GM18520 (cell line): ENCODE data around the gene TRIP10.
"Not testable (repeated sequence)": the region's sequence is repeated elsewhere in the genome, so short reads cannot be mapped to it uniquely, and the experiment has no call there.

Source experiments
- ATAC-seq: cut with Tn5 transposase; IDR thresholded peaks from one replicate; pipeline ENCODE4 v1.9.1; 2021; ENCODE audit not compliant: unreplicated experiment

TRIP10 gene

DNA sequence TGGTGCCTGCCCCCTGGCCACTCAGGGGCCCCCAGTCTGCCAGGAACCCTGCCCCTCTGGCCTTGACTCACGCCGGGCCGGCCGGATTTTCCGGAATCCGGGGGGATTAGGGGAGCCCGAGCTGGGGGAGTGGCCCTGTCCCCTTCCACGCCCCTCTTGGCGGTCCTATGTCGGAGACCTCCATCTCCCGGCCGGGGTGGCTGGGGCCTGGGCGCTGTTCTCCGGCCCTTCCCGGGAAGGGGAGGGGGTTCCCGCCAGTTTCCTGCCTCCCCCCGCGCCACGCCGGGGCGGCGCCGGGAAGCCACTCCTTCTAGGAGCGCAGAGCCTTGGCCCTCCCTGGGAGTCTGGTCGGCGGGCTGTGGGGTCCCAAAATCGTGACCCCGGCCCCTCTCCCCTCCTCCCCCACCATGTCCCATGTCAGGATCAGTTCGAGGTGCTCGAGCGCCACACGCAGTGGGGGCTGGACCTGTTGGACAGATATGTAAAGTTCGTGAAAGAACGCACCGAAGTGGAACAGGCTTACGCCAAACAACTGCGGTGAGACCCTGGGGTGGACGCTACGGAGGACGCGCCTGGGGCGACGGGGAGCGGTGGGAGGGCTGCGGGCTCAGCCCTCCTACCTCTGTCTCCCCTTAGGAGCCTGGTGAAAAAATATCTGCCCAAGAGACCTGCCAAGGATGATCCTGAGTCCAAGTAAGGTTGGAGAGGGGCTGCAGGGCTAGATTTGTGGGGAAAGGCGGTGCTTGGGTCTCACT lies 1.3 kb downstream of the TRIP10 start:
- no peak for ATAC-seq

DNA sequence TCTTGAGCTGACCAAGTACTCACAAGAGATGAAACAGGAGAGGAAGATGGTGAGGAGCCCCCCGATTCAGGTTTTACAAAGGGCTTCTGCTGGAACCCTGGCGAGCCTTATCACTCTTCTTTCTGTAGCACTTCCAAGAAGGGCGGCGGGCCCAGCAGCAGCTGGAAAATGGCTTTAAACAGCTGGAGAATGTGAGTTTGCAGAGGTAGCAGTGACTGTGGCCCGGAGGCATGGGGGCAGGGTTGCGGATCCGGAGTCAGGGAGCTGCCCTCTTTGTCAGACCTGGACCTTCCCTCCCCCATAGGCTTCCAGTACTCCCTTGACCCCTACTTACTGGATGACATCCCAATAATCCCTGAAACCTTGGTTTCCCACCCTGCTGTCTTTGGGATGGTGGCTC lies 3.6 kb downstream of the TRIP10 start:
- ATAC-seq = no peak

DNA sequence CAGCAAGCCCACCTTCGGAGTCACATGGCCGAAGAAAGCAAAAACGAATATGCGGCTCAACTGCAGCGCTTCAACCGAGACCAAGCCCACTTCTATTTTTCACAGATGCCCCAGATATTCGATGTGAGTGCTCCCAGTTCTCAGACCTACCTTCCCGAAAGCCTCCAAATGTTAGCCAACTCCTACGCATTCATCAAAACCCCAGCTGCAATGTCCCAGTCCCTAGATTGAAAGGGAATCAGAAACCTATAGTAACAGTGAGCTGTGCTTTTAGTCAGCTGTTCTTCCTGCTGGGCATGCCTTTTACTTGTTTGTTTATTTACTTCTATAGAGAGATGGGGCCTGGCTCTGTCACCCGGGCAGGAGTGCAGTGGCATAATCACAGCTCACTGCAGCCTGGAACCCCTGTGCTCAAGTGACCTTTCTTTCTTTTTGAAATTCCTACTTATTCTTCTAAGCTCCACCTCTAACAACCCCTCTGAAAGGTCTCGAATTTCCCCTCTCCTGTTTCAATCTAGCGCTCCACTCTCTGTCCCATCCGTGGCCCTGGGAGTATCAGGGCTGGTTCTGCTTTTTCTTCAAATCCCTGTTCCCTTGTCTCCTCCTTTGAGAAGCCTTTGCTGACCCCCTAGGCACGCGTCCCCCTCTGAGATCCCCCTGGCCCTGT lies 4.4 kb downstream of the TRIP10 start:
- no peak for ATAC-seq

DNA sequence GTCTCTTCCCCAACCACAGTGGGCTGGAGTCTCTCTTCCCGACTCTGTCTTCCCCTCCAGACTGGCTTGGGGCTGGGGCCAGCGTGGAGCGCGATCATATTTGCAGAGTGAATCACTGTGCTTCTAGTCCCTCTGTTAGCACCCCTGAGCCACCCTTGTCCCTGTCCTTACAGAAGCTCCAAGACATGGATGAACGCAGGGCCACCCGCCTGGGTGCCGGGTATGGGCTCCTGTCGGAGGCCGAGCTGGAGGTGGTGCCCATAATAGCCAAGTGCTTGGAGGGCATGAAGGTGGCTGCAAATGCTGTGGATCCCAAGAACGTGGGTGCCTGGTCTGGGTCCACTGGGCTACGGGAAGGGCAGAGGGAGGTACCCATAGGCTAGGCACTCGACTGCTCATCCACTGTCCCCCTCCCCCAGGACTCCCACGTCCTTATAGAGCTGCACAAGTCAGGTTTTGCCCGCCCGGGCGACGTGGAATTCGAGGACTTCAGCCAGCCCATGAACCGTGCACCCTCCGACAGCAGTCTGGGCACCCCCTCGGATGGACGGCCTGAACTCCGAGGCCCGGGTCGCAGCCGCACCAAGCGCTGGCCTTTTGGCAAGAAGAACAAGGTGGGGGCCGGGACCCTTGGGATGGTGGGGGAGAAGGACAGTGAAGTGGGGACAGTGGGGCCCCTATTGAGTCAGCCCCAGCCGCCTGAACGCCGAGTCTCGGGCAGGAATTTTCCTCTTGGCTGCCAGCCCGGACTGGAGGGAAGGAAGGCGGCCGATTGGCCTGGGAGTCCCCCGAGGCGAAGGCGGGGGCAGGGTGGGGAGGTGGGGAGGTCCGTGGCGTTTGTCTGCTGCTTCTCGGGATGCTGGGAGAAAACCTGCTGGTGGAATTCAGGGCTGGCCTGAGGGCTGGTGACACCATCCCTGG lies 5.2 kb downstream of the TRIP10 start:
- no peak for ATAC-seq

DNA sequence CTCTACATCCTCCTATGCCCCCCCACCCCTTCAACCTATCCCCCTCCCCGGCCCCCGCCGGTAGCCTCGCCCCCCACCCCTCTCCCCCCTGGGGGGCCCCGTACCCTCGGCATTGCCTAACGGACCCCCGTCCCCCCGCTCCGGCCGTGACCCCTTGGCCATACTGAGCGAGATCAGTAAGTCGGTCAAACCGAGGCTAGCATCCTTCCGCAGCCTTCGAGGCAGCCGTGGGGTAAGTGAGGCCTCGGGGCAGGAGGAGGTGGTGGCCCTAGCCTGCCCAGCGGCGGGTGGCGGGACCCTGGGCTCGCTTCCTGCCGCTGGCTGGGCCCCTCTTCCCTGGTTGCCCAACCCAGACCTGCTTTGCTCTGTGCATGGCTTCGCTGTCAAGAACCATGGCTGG lies 6.5 kb downstream of the TRIP10 start:
- ATAC-seq = no peak

DNA sequence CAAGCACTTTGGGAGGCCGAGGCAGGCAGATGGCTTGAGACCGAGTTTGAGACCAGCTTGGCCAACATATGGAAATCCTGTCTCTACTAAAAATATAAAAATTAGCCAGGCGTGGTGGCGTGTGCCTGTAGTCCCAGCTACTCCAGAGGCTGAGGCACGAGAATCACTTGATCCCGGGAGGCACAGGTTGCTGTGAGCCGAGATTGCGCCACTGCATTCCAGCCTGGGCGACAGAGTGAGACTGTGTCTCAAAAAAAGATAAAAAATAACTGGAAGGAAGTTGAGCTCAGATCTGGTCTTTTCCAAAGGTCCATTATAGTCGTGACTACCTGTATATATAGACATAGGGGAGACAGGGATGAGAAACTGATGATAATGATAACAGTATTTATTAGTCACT lies 9.1 kb downstream of the TRIP10 start:
- not testable (repeated sequence) for ATAC-seq

DNA sequence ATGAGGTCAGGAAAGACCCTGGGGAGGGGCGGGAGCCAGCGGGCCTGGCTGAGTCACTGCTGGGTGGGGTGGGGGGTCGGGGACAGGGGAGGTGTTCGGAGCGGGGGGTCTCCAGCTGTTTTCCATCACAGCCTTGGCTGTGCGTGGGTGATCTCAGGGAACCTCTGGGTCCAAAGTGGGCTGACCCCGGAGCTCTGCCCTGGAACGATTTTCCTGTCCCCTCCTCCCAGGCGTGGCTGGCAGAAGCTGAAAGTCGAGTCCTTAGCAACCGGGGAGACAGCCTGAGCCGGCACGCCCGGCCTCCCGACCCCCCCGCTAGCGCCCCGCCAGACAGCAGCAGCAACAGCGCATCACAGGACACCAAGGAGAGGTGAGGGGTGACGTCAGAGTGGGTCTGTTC lies 10.6 kb downstream of the TRIP10 start:
- no peak for ATAC-seq

DNA sequence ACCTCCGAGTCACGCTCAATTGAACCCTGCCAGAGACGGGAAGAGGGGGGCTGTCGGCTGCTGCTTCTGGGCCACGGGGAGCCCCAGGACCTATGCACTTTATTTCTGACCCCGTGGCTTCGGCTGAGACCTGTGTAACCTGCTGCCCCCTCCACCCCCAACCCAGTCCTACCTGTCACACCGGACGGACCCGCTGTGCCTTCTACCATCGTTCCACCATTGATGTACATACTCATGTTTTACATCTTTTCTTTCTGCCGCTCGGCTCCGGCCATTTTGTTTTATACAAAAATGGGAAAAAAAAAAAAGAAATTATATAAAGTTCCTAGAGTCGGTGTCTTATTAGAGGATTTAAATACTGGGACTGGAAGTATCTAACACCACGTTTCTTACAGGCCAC lies 11.7 kb downstream of the TRIP10 start:
- no peak for ATAC-seq

DNA sequence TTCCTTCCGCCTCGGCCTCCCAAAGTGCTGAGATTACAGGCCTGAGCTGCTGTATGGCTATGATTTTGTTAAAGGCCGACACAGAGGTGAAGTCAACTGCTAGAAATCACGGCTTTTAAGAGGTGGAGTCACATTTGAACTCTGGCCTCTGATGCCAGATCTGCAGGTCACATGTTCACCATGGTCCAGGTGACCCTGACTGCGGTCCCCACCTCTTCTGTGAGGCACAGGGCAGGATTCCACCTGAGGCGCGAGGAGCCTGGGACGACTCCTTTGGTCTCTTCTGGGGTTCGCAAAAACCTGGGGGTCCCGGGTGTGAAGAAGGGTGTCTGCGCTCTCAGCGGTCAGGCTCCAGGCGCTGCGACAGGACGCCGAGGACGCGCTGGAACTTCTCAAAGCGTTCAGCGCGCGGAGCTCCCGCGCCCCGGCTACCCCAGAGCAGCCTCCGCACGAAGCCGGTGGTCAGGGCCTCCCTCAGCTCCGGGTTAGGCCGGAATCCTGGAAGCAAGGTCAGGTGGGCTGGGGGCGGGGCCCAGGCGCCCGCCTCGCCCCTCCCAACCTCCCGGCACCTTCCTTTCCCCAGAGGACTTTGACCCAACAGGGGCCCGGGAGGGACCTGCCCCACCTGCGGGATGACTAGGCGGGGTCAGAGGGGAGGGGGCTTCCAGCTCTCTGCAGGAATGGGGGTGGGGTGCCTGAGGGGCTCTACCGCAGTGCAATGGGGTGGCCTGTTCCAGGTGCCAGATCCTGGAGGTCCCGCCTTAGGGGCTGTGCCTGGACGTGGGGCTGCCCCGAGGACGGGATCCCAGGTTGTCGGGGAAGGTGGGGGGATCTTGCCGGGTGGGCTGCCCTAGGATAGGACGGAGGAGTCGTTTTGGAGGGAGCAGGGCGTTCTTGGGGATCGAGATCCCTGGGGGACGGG lies 13.0 kb downstream of the TRIP10 start:
- no peak for ATAC-seq

DNA sequence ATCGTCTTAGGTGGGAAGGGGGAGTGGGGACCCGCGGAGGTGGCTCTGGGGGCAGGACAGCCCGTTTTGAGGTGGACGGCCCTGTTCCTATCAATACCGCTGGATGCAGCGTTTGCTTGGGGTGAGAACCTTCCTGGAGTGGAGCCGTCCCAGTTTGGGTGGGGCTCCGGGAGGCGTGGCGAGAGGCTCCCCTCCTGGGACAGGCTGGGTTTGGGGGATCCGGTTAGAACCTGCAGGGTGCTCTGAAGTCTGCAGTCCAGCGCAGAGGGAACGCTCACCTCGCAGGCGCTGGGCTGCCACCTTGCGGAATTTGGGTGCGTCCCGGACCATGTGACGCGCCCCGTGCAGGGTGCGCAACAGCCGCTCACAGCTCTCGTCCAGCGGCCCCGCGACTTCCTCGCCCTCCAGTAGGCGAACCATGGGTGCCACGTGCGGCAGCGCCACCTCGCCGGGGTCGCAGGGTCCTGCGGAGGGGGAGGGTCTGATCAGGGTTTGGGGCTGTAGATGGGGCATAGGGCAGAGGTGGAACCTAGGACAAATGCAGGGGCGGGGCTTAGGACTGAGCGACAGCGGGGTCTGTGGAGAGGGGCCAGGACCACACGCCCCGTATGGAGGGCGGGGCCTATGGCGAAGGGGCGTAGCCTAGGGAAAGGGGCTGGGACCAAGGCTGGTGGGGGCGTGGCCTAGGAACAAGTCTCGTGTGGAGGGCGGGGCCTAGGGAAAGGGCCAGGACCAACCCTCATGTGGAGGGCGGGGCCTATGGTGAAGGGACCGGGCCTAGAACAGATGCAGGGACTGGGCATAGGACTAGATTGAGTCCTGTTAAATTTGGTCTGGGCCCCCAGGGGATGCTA lies 13.9 kb downstream of the TRIP10 start:
- peak; percentile 51 for ATAC-seq

DNA sequence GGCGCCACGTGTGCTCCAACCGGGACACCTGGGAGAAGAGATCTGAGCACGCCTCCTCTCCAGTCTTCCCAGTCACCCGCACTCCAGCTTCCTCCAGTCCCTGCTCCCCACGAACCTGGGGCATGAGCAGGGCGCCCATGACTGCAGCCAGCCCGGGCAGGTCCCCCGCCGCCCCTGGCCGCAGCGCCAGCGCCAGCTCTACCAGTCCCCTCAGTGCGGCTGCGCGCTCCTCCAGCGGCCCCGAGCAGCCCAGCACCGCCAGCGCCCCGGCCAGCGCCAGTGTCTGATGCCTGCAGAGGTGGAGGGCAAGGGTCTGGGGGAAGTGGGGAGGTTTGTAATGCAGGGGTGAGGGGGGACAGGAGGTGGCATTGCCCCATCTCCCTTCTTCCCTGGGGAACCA lies 14.7 kb downstream of the TRIP10 start:
- ATAC-seq = no peak

DNA sequence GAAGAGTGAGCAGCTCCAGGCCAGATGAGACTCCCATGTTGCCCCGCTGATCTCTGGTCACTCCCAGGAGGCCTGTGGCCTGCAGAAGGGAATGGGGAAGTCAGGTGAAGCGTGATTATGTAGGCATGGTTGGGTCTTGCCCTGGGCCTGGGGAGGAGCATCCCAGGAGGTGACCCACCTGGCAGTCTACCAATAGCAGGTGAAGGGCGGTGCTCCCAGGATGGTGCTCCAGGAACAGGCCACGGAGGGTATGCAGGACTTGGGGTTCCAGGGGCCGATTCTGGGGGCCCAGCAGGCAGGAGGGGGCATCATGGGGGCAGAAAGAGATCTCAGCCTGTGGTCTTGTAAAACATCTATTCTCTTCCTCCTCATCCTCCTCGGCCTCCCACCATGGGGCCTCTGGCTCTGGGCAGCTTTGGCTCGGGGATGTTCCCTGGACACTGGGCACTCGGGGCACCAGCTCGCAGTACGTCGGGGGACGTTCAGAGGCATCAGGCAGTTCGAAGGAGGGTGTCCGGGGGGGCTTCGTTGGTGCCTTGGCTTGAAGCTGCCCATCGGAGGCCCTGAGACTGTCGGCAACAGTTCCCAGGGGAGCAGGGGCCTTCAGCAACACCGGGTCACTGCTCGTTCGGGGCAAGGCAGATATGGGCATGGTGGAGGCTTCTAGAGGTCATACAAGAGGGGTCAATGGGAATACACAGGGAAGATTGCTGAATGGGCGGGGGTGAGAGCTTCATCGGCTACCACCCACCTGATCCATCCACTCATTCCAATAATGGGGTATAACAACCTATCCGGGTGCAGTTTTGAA lies 15.4 kb downstream of the TRIP10 start:
- ATAC-seq = no peak

DNA sequence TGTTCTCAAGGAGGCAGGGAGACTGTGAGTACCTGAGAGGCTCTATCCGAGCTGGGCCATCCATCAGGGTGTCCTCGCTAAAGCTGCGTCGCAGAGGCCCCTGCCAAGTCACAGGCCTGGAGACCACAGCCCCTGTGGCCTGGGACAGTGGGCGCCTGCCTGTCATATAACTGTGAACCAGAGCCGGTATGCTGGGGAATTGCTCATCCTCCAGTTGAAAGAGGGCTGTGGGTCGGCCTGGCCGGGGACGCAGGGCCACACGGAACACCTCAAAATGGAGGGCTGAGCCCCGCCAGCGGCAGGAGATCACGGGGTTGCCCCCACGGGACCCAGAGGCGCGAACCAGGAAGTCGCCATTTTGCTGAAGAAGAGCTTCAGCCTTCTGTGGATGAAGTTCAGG lies 21.1 kb downstream of the TRIP10 start:
- ATAC-seq = no peak

DNA sequence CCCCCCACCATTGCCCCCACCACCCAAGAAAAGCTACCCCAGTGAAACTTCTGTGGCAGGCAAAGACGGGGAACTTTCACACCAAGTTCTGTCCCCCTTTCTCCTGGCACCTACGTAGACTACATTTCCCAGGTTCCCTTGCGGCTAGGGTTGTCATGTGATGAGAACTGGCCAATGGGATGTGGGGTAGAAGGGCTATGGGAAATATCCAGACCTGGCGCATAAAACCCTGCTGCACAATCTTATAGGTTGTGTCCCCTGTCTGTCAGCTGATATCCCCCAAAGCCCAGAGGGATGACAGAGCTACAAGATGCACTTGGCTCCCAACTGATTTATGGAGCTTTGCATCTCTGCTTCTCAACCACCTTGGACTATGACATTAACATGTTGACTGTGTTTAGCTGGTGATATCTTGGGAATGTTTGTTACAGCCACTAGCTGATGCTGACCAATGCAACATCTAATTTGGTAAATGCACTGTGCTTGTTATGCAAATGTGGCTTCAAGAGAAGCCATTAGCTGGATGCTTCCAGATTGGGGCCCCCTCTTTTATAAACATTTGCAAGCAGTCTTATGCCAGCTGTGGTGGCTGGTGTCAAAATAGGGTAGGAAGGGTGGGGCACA lies 21.7 kb downstream of the TRIP10 start:
- ATAC-seq = no peak

DNA sequence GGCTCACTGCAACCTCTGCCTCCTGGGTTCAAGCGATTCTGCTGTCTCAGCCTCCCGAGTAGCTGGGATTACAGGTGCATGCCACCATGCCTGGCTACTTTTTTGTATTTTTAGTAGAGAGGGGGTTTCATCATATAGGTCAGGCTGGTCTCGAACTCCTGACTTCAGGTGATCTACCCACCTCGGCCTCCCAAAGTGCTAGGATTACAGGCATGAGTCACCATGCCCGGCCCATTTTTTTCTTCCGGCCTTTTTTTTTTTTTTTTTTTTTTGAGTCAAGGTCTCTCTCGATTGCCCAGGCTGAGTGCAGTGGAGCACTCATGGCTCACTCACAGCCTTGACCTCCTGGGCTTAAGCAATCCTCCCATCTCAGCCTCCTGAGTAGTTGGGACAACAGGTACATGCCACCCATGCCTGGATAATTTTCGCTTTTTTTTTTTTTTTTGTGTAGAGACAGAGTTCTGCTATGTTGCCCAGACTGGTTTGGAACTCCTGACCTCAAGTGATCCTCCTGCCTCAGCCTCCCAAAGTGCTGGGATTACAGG lies 22.8 kb downstream of the TRIP10 start:
- not testable (repeated sequence) for ATAC-seq

DNA sequence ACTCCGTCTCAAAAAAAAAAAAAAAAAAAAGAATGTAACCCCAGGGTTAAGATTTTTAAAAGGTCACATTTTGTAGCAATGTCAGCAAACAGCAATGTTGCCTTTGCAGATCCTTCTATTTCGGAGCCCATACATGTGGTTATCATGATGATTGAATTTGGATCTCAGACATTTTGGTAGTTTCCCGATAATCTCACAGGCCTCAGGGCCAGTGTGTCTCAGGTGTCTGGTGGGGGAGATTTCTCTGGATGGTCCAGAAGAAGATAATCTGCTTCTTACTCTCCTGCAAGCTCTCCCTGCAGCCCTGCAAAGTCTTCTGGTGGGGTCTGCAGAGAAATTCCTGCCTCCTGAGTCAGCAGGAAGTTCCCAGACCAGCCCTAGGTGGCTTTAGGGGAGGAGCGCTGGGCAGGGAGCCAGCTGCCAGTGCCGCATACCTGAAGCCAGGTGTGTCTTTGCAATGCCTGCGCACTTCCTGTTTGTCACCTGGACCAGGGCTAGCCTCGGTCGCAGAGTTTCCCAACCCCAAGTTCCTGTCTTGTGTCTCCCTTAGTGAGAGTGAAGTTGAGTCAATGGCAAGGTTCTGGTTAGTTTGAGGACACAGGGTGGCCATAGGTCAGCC lies 26.4 kb downstream of the TRIP10 start:
- ATAC-seq = no peak

DNA sequence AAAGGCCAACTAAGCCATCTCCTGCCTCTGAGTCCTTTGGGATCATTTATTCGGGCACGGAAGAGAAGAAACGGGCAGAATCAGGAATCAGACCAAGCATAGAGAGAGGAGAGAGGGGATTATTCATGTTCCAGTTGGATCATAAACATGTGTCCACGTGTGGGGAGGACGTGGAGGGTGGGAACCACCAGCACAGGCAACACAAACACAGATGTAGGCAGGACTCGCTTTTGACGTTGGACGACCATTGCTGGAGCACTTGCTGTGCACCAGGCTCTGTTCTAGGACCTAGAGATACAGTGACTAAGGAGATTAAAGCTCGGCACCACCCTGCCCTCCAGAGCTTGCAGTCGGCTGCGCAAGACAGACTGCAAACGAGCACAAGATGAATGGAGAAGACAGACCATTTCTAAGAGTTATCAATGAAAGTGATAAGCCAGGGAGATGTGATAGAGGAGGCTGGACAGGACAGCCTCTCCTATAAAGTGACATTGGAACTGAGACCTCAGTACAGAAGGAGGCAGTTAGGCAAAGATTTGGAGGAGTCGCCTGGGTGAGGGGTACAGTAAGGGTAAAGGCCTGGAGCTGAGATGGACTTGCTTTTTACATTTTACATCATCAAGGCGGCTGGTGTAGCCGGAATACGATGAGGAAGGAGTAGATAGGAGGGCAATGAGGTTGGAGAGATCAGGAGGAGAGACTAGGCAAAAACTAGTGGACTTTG lies 27.0 kb downstream of the TRIP10 start:
- ATAC-seq = no peak
